ENCODE measurements around the gene HBB.

DNA sequence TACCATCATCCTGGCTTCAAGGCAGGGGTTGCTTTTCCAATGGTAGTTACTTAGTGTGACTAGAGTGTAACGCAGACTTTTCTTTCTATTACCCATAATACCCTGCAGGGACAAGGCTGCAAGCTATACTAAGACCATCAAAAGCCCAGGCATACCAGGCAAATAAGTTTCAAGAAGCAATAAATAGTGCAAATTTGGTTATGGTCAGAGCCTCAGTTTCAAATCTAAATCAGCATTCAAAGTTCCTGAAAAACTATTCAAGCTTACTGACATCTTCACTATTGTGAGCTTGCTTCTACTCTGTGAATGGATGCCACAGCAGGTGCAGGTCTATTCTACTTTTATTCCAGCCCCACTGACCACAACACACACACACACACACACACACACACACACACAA, 2.5 kb upstream of the HBB start:
- TF ChIP-seq, protein P1, sequence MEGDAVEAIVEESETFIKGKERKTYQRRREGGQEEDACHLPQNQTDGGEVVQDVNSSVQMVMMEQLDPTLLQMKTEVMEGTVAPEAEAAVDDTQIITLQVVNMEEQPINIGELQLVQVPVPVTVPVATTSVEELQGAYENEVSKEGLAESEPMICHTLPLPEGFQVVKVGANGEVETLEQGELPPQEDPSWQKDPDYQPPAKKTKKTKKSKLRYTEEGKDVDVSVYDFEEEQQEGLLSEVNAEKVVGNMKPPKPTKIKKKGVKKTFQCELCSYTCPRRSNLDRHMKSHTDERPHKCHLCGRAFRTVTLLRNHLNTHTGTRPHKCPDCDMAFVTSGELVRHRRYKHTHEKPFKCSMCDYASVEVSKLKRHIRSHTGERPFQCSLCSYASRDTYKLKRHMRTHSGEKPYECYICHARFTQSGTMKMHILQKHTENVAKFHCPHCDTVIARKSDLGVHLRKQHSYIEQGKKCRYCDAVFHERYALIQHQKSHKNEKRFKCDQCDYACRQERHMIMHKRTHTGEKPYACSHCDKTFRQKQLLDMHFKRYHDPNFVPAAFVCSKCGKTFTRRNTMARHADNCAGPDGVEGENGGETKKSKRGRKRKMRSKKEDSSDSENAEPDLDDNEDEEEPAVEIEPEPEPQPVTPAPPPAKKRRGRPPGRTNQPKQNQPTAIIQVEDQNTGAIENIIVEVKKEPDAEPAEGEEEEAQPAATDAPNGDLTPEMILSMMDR (IDR thresholded peaks at IDR 0.05; ENCODE audit: borderline replicate concordance, extremely low read depth, low read length, poor library complexity, severe bottlenecking) = no peak
- TF ChIP-seq EZH2 (IDR thresholded peaks at IDR 0.05; ENCODE audit: borderline replicate concordance, low read depth, low read length, severe bottlenecking) = no peak

Data from DND-41 (cell line).